Astrocyte (in vitro differentiated cells and primary cell): ENCODE data around the gene EDARADD. TPM values are rescaled to one million over a fixed set of nuclear protein-coding genes. Genes with fewer than 3 reads are reported as not detected.

Experiments
- DNase-seq: peaks from one replicate; pipeline ENCODE4 v3.0.0-alpha.2; 2010; ENCODE audit warnings: low read depth
- FAIRE-seq: peaks from 2 replicates; lab custom pipeline; 2011; peaks lifted over from hg19 to GRCh38; lab: Jason Lieb, UNC
- H2AFZ ChIP-seq: 2 replicates; pipeline ENCODE4 v1.6.0; 2012; ENCODE audit warnings: low read depth, low read length, inconsistent platforms
- H3K27ac ChIP-seq: 2 replicates; pipeline ENCODE4 v1.5.1; 2011; ENCODE audit warnings: low read depth, low read length, inconsistent platforms
- H3K27me3 ChIP-seq: 2 replicates; pipeline ENCODE4 v1.6.0; 2011; ENCODE audit warnings: low read length, inconsistent platforms; ENCODE audit not compliant: insufficient read depth
- H3K36me3 ChIP-seq: 2 replicates; pipeline ENCODE4 v1.5.1; 2011; ENCODE audit warnings: low read length, inconsistent platforms; ENCODE audit not compliant: insufficient read depth
- H3K4me1 ChIP-seq: 2 replicates; pipeline ENCODE4 v1.5.1; 2011; ENCODE audit warnings: low read length, inconsistent platforms; ENCODE audit not compliant: insufficient read depth
- H3K4me2 ChIP-seq: 2 replicates; pipeline ENCODE4 v1.6.0; 2012; ENCODE audit warnings: low read length, inconsistent platforms
- H3K4me3 ChIP-seq: 2 replicates; pipeline ENCODE4 v1.5.1; 2011; ENCODE audit warnings: low read depth, mild to moderate bottlenecking, low read length, inconsistent platforms; ENCODE audit not compliant: insufficient read depth
- H3K79me2 ChIP-seq: 2 replicates; pipeline ENCODE4 v1.6.0; 2012; ENCODE audit warnings: mild to moderate bottlenecking, low read length, inconsistent platforms; ENCODE audit not compliant: insufficient read depth
- H3K9ac ChIP-seq: 2 replicates; pipeline ENCODE4 v1.6.0; 2012; ENCODE audit warnings: mild to moderate bottlenecking, low read length, inconsistent platforms
- H3K9me3 ChIP-seq: 2 replicates; pipeline ENCODE4 v1.5.1; 2012; ENCODE audit warnings: low read depth, mild to moderate bottlenecking, low read length, inconsistent platforms; ENCODE audit not compliant: insufficient read depth
- H4K20me1 ChIP-seq: 2 replicates; pipeline ENCODE4 v1.6.0; 2012; ENCODE audit warnings: low read length, inconsistent platforms; ENCODE audit not compliant: insufficient read depth
- H3K27ac Mint-ChIP-seq: one replicate; pipeline ENCODE4 v1.8.0; 2021; ENCODE audit warnings: mild to moderate bottlenecking, mixed read lengths; ENCODE audit not compliant: unreplicated experiment
- H3K27me3 Mint-ChIP-seq: one replicate; pipeline ENCODE4 v1.8.0; 2021; ENCODE audit warnings: low read depth, mixed read lengths; ENCODE audit not compliant: unreplicated experiment
- H3K36me3 Mint-ChIP-seq: one replicate; pipeline ENCODE4 v1.8.0; 2021; ENCODE audit warnings: low read depth, mixed read lengths; ENCODE audit not compliant: unreplicated experiment
- H3K4me1 Mint-ChIP-seq: one replicate; pipeline ENCODE4 v1.8.0; 2021; ENCODE audit warnings: low read depth, mixed read lengths; ENCODE audit not compliant: unreplicated experiment
- H3K4me3 Mint-ChIP-seq: one replicate; pipeline ENCODE4 v1.8.0; 2021; ENCODE audit warnings: mild to moderate bottlenecking, moderate library complexity, mixed read lengths; ENCODE audit not compliant: unreplicated experiment
- H3K9me3 Mint-ChIP-seq: one replicate; pipeline ENCODE4 v1.8.0; 2021; ENCODE audit warnings: mild to moderate bottlenecking, mixed read lengths; ENCODE audit not compliant: unreplicated experiment
- EZH2 ChIP-seq: IDR thresholded peaks from 2 replicates; pipeline ENCODE4 v1.6.1; 2012; ENCODE audit warnings: mild to moderate bottlenecking, low read length, inconsistent platforms; ENCODE audit not compliant: insufficient read depth
- total RNA-seq: library from RNA; stranded (reverse); gene quantifications from 2 replicates; pipeline ENCODE4 v1.2.1, GENCODE V29; 2021
- TF ChIP-seq, protein P1 (sequence below): IDR thresholded peaks from 2 replicates; pipeline ENCODE4 v1.5.1; 2011; ENCODE audit warnings: low read depth, mild to moderate bottlenecking, inconsistent platforms, low read length, moderate library complexity; ENCODE audit not compliant: insufficient read depth

The EDARADD gene
- total RNA-seq, 1 donor from 2014 or later: 0.98 TPM

DNA sequence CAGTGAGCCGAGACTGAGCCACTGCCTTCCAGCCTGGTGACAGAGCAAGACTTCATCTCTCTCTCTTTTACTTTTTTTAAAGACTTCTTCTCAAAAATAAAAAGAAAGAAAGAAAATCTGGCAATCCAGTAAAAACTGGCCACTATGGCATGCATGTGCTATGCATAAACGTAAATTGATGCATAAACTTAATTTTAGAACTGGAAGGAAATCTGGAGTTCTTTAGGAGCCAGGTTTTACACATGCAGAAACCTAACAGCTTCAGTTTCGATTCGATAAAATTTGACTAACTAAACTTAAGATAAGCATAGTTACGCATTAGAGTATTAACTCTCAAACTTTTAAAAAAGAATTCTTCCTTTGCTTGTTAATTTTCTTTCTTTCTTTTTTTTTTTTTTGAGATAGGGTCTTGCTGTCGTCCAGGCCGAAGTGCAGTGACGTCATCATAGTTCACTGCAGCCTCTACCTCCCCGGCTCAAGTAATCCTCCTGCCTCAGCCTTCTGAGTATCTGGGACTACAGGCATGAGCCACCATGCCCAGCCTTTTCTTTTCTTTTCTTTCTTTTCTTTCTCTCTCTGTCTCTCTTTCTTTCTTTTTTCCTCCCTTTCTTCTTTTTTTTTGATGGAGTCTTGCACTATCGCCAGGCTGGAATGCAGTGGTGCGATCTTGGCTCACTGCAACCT, 117.8 kb downstream of the EDARADD start:
- H3K4me1 ChIP-seq: peaks cover 11% of the 10 kb centered on the region
- DNase-seq (no peak), FAIRE-seq (no peak)
- no peaks in the 10 kb centered on the region for H3K36me3 ChIP-seq
- Mint-ChIP-seq H3K4me3 (no peak overlapping the region), H3K27me3 (no peaks in the 10 kb centered on the region), H3K9me3 (no peaks in the 10 kb centered on the region), H3K4me1 (peaks cover 10% of the 10 kb centered on the region), H3K27ac (no peak overlapping the region), H3K36me3 (no peaks in the 10 kb centered on the region)
- H3K4me3 ChIP-seq: no peak overlapping the region
- TF ChIP-seq, protein P1, sequence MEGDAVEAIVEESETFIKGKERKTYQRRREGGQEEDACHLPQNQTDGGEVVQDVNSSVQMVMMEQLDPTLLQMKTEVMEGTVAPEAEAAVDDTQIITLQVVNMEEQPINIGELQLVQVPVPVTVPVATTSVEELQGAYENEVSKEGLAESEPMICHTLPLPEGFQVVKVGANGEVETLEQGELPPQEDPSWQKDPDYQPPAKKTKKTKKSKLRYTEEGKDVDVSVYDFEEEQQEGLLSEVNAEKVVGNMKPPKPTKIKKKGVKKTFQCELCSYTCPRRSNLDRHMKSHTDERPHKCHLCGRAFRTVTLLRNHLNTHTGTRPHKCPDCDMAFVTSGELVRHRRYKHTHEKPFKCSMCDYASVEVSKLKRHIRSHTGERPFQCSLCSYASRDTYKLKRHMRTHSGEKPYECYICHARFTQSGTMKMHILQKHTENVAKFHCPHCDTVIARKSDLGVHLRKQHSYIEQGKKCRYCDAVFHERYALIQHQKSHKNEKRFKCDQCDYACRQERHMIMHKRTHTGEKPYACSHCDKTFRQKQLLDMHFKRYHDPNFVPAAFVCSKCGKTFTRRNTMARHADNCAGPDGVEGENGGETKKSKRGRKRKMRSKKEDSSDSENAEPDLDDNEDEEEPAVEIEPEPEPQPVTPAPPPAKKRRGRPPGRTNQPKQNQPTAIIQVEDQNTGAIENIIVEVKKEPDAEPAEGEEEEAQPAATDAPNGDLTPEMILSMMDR: no peak
- TF ChIP-seq EZH2: no peak
- H3K27ac ChIP-seq: no peak overlapping the region
- peaks cover 3% of the 10 kb centered on the region for H3K27me3 ChIP-seq
- H3K9ac ChIP-seq: no peak overlapping the region
- H2AFZ ChIP-seq: no peak overlapping the region
- H3K9me3 ChIP-seq: no peaks in the 10 kb centered on the region
- H3K4me2 ChIP-seq: no peak overlapping the region
- no peaks in the 10 kb centered on the region for H4K20me1 ChIP-seq
- no peaks in the 10 kb centered on the region for H3K79me2 ChIP-seq

DNA sequence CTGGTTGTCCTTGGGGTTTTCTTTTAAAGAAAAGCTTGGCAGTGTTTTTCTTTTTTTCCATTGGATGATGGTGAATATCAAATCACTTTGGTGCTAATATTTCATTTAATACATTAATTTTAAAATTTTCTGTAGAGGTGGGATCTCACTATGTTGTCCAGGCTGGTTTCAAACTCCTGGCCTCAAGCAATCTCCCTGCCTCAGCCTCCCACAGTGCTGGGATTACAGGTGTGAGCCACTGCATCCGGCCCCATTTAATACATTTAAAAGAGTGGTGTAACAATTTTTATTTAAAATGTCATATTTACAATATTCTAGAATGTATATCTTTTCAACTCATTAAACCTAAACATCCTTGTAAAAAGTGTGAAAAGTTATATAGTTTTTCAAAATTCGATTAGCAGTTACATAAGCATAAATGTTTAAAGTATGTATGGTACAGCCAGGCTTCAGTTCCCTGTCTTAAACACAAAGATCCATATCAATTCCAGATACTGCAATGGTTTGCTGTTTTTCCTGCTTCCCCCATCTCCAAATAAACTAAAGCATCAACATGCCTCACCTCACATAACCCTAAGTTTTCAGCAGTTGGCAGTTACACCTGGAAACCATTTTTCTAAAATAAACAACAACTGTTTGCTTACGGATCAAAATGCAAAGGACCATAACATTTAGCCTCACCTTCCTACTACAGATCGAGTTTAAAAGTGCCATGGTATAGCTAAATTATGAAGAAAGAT, 120.8 kb downstream of the EDARADD start:
- Histone ChIP-seq H3K4me1 (peaks cover 11% of the 10 kb centered on the region), H3K36me3 (no peaks in the 10 kb centered on the region), H2AFZ (no peak overlapping the region), H3K4me3 (no peak overlapping the region), H3K27ac (no peak overlapping the region), H3K4me2 (no peak overlapping the region), H3K79me2 (no peaks in the 10 kb centered on the region), H3K27me3 (no peaks in the 10 kb centered on the region), H3K9ac (no peak overlapping the region), H4K20me1 (no peaks in the 10 kb centered on the region), H3K9me3 (no peaks in the 10 kb centered on the region)
- FAIRE-seq (no peak), DNase-seq (no peak)
- Mint-ChIP-seq H3K9me3 (no peaks in the 10 kb centered on the region), H3K4me1 (peaks cover 8% of the 10 kb centered on the region), H3K4me3 (no peak overlapping the region), H3K27me3 (no peaks in the 10 kb centered on the region), H3K27ac (no peak overlapping the region), H3K36me3 (no peaks in the 10 kb centered on the region)
- TF ChIP-seq, protein P1: no peak
- TF ChIP-seq EZH2: no peak
